ENCODE data around the gene CLEC2L.

- TF ChIP-seq, protein P1, sequence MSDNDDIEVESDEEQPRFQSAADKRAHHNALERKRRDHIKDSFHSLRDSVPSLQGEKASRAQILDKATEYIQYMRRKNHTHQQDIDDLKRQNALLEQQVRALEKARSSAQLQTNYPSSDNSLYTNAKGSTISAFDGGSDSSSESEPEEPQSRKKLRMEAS (IDR thresholded peaks at IDR 0.05), result no peak
- TF ChIP-seq RAD21 (IDR thresholded peaks at IDR 0.05 in 1 of 2, conservative IDR thresholded peaks at IDR 0.05 in 1 of 2; ENCODE audit: low read depth in 2 of 2, low read length in 2 of 2), result no peak
- no peak for TF ChIP-seq EZH2 (IDR thresholded peaks at IDR 0.05; ENCODE audit: low read depth, low read length, severe bottlenecking)
- TF ChIP-seq ZNF274 (IDR thresholded peaks at IDR 0.05; ENCODE audit: borderline replicate concordance, extremely low read depth, low read length), result no peak
- TF ChIP-seq SIN3A (conservative IDR thresholded peaks at IDR 0.05 in 1 of 2, IDR thresholded peaks at IDR 0.05 in 1 of 2; ENCODE audit: low read depth in 1 of 2, low read length in 2 of 2), result no peak
- TF ChIP-seq YY1 (IDR thresholded peaks at IDR 0.05; ENCODE audit: low read depth, low read length), result no peak
- TF ChIP-seq, protein P2, sequence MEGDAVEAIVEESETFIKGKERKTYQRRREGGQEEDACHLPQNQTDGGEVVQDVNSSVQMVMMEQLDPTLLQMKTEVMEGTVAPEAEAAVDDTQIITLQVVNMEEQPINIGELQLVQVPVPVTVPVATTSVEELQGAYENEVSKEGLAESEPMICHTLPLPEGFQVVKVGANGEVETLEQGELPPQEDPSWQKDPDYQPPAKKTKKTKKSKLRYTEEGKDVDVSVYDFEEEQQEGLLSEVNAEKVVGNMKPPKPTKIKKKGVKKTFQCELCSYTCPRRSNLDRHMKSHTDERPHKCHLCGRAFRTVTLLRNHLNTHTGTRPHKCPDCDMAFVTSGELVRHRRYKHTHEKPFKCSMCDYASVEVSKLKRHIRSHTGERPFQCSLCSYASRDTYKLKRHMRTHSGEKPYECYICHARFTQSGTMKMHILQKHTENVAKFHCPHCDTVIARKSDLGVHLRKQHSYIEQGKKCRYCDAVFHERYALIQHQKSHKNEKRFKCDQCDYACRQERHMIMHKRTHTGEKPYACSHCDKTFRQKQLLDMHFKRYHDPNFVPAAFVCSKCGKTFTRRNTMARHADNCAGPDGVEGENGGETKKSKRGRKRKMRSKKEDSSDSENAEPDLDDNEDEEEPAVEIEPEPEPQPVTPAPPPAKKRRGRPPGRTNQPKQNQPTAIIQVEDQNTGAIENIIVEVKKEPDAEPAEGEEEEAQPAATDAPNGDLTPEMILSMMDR (IDR thresholded peaks at IDR 0.05; ENCODE audit: control extremely low read depth in 1 of 3, insufficient read depth in 1 of 3, low read depth in 1 of 3, low read length in 3 of 3), result no peak
- no peak for TF ChIP-seq POLR2A (IDR thresholded peaks at IDR 0.05; ENCODE audit: control extremely low read depth in 1 of 2, low read depth in 2 of 2, low read length in 2 of 2)
Measured at GRCh38 chr7:139585042-139585441, 61.6 kb downstream of the CLEC2L start.

All from H1 (cell line).